ENCODE results near the gene CD28. TPM values are rescaled to one million over a fixed set of nuclear protein-coding genes. Genes with fewer than 3 reads are reported as not detected.

The CD28 gene
- total and polyA plus RNA-seq, 9 of the 15 experiments (the other 6 are each of a cell fraction or from before 2014, with no cell fraction given) = 0.01 to 0.11 TPM; not detected in 7

GRCh38 chr2:203693242-203693879 is 13.1 kb upstream of the CD28 start:
- H3K27ac ChIP-seq (ENCODE audit: extremely low read depth, low read depth, low read length) = no peak overlapping the region
- no peaks in the 10 kb centered on the region for H3K4me1 ChIP-seq (replicated peaks in 1 of 2; ENCODE audit: control insufficient read depth in 2 of 2, insufficient read depth in 2 of 2, low read length in 2 of 2)
- H3K36me3 ChIP-seq (ENCODE audit: control insufficient read depth, insufficient read depth, low read length) = no peaks in the 10 kb centered on the region
- no peaks in the 10 kb centered on the region for H3K9me3 ChIP-seq (replicated peaks; ENCODE audit: control insufficient read depth, insufficient read depth, low read depth, low read length)
- no peak overlapping the region for H3K9ac ChIP-seq (ENCODE audit: insufficient read depth in 1 of 2, low read depth in 2 of 2, low read length in 2 of 2)
- intact Hi-C loops (cut with micrococcal nuclease) = no loop called here
- BruUV-seq (replicated peaks) = no TSS peak
- no peaks in the 10 kb centered on the region for H3K79me2 ChIP-seq (ENCODE audit: control insufficient read depth, insufficient read depth, low read length)
- no peak overlapping the region for H2AFZ ChIP-seq (ENCODE audit: low read depth, low read length)
- ATAC-seq = no peak
- no peak overlapping the region for H3K4me2 ChIP-seq (ENCODE audit: insufficient read depth, low read length)
- no peak overlapping the region for H3K4me3 ChIP-seq
- H4K20me1 ChIP-seq (replicated peaks; ENCODE audit: control insufficient read depth, insufficient read depth, low read length) = no peaks in the 10 kb centered on the region
- no peaks in the 10 kb centered on the region for H3K9me1 ChIP-seq (ENCODE audit: control insufficient read depth, insufficient read depth, low read length)
- no peaks in the 10 kb centered on the region for H3K27me3 ChIP-seq (ENCODE audit: control insufficient read depth in 2 of 2, insufficient read depth in 2 of 2, low read length in 2 of 2)
- no peak for FAIRE-seq
- in situ Hi-C loops (cut with MboI) = no loop called here
- TF ChIP-seq CREM (IDR thresholded peaks at IDR 0.05; ENCODE audit: low read depth) (no peak), TFE3 (CRISPR knock-in tag; IDR thresholded peaks at IDR 0.05) (peak; percentile 37; the same call in 1 of the 2 replicates)
- 0% methylated on average over 4 of the region's 6 CpGs for WGBS (ENCODE audit: insufficient coverage, low coverage, missing lambda C conversion rate)
- ChIA-PET POLR2A (no interaction called here), CTCF (ENCODE audit: low intra/inter-chr PET ratio) (no interaction called here)
- no peak for DNase-seq (ENCODE audit: extremely low read depth in 1 of 4, low spot score in 3 of 4)

- no peak overlapping the region for H3K9ac ChIP-seq (ENCODE audit: insufficient read depth in 1 of 2, low read depth in 2 of 2, low read length in 2 of 2)
- DNase-seq (ENCODE audit: extremely low read depth in 1 of 4, low spot score in 3 of 4) (no peak), FAIRE-seq (no peak), ATAC-seq (no peak)
- H3K27me3 ChIP-seq (ENCODE audit: control insufficient read depth in 2 of 2, insufficient read depth in 2 of 2, low read length in 2 of 2) = no peaks in the 10 kb centered on the region
- ChIA-PET CTCF (ENCODE audit: low intra/inter-chr PET ratio) (no interaction called here), POLR2A (no interaction called here)
- in situ Hi-C loops (cut with MboI) = no loop called here
- H3K9me1 ChIP-seq (ENCODE audit: control insufficient read depth, insufficient read depth, low read length) = no peaks in the 10 kb centered on the region
- no peaks in the 10 kb centered on the region for H3K4me1 ChIP-seq (replicated peaks in 1 of 2; ENCODE audit: control insufficient read depth in 2 of 2, insufficient read depth in 2 of 2, low read length in 2 of 2)
- no TSS peak for BruUV-seq (replicated peaks)
- no peak overlapping the region for H3K27ac ChIP-seq (ENCODE audit: extremely low read depth, low read depth, low read length)
- no peak overlapping the region for H3K4me3 ChIP-seq
- H3K9me3 ChIP-seq (replicated peaks; ENCODE audit: control insufficient read depth, insufficient read depth, low read depth, low read length) = no peaks in the 10 kb centered on the region
- 0% methylated on average over 3 of the region's 3 CpGs for WGBS (ENCODE audit: insufficient coverage, low coverage, missing lambda C conversion rate)
- H3K4me2 ChIP-seq (ENCODE audit: insufficient read depth, low read length) = no peak overlapping the region
- no peaks in the 10 kb centered on the region for H4K20me1 ChIP-seq (replicated peaks; ENCODE audit: control insufficient read depth, insufficient read depth, low read length)
- intact Hi-C loops (cut with micrococcal nuclease) = no loop called here
- H2AFZ ChIP-seq (ENCODE audit: low read depth, low read length) = no peak overlapping the region
- H3K79me2 ChIP-seq (ENCODE audit: control insufficient read depth, insufficient read depth, low read length) = no peaks in the 10 kb centered on the region
- no peaks in the 10 kb centered on the region for H3K36me3 ChIP-seq (ENCODE audit: control insufficient read depth, insufficient read depth, low read length)
- TF ChIP-seq ZNF785 (CRISPR knock-in tag; IDR thresholded peaks at IDR 0.05) (no peak), MCM7 (IDR thresholded peaks at IDR 0.05) (no peak), ILK (tag; IDR thresholded peaks at IDR 0.05; ENCODE audit: borderline replicate concordance, low read depth) (no peak), KDM1A (IDR thresholded peaks at IDR 0.05) (no peak), FOXK1 (CRISPR knock-in tag; IDR thresholded peaks at IDR 0.05; ENCODE audit: borderline replicate concordance) (no peak), ATF4 (CRISPR knock-in tag; IDR thresholded peaks at IDR 0.05) (no peak), ZNF583 (CRISPR knock-in tag; IDR thresholded peaks at IDR 0.05) (no peak), TRIM24 (IDR thresholded peaks at IDR 0.05) (no peak)
Observed at GRCh38 chr2:203694191-203694590, 12.2 kb upstream of the CD28 start.

Measured in K562 (cell line).